ENCODE measurements around the gene GPNMB.
A peak's percentile ranks its signal among the peaks of the same experiment; 100 is the strongest.

The GPNMB gene

DNA sequence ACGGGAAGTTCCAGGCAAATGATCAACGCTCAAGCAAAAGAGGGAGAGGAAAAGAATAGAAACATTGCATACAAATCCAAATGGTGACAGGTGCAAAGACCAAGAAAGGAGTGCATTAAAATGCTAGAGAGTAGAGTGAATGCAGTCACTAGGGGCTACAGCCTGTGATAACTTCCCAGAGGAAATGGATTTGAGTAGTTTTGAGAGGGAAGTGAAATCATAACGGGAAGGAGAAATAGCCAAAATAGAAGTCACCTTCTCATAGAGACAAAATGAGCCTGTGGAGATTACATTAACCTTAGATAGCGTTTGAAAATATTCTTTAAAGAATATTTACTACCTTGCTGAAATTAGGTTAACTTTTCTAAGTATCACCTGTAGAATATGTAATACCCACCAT, 38.3 kb upstream of the GPNMB start:
- Histone ChIP-seq H4K12ac (ENCODE audit: low read depth, low read length) (no peak overlapping the region), H3K4ac (ENCODE audit: low read depth, low read length) (no peak overlapping the region), H4K8ac (ENCODE audit: low read depth, low read length) (no peak overlapping the region), H3K9me3 (ENCODE audit: insufficient read depth, low read depth, low read length) (no peaks in the 10 kb centered on the region), H3K79me2 (ENCODE audit: control insufficient read depth, insufficient read depth, low read length, poor library complexity) (no peaks in the 10 kb centered on the region), H3K4me3 (ENCODE audit: low read depth, low read length) (no peak overlapping the region), H3K14ac (ENCODE audit: low read length) (no peak overlapping the region), H4K91ac (ENCODE audit: low read depth, low read length) (no peak overlapping the region), H3K27me3 (ENCODE audit: insufficient read depth, low read length) (no peaks in the 10 kb centered on the region), H3K36me3 (ENCODE audit: control insufficient read depth in 1 of 2, insufficient read depth in 2 of 2, low read length in 2 of 2) (peaks cover 0 to 1% of the 10 kb centered on the region in 2 experiments), H2AK5ac (ENCODE audit: low read length) (no peak overlapping the region), H3K4me2 (ENCODE audit: low read length) (no peak overlapping the region), H2BK5ac (ENCODE audit: low read depth, low read length, poor library complexity) (no peak overlapping the region), H3K79me1 (ENCODE audit: low read length) (no peaks in the 10 kb centered on the region), H2AFZ (ENCODE audit: insufficient read depth, low read length, poor library complexity) (no peak overlapping the region), H3K27ac (ENCODE audit: low read depth, low read length) (no peak overlapping the region), H3K4me1 (ENCODE audit: control insufficient read depth in 1 of 2, insufficient read depth in 2 of 2, low read length in 2 of 2) (no peaks in the 10 kb centered on the region), H3K23ac (ENCODE audit: low read length) (no peak overlapping the region), H2BK120ac (ENCODE audit: insufficient read depth, low read length, poor library complexity) (no peak overlapping the region), H3K18ac (ENCODE audit: low read length) (no peak overlapping the region), H3K9ac (ENCODE audit: low read length) (no peak overlapping the region), H2BK12ac (ENCODE audit: low read length) (no peak overlapping the region)
- DNase-seq, result no peak
- WGBS (ENCODE audit: extremely low coverage, insufficient coverage, insufficient read length), result no CpG with 5 or more reads among the region's 4 CpGs

DNA sequence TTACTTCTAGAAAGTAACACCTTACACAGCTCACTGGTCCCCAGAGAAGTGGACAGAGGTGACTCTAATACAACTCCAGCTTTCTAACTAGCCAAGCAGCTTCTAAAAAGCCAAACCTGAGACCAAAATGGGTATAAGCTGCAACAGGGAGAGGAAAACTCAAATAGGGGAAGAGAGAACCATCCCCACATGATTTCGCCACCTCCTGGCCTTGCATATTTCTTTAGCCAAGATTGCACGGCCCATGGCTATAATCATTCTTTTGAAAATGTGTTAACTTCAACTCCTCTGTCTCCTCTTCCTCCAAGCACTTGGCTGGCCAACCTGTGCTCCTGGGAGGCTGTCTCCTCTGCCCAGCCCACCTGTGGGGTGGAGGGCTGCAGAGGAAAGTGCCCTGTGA, 36.1 kb upstream of the GPNMB start:
- Histone ChIP-seq H3K27ac (ENCODE audit: low read depth, low read length) (no peak overlapping the region), H2BK12ac (ENCODE audit: low read length) (no peak overlapping the region), H3K79me2 (ENCODE audit: control insufficient read depth, insufficient read depth, low read length, poor library complexity) (no peaks in the 10 kb centered on the region), H3K4ac (ENCODE audit: low read depth, low read length) (no peak overlapping the region), H3K79me1 (ENCODE audit: low read length) (no peaks in the 10 kb centered on the region), H3K9me3 (ENCODE audit: insufficient read depth, low read depth, low read length) (no peaks in the 10 kb centered on the region), H4K12ac (ENCODE audit: low read depth, low read length) (no peak overlapping the region), H3K14ac (ENCODE audit: low read length) (no peak overlapping the region), H4K8ac (ENCODE audit: low read depth, low read length) (no peak overlapping the region), H3K36me3 (ENCODE audit: control insufficient read depth in 1 of 2, insufficient read depth in 2 of 2, low read length in 2 of 2) (no peaks in the 10 kb centered on the region), H2AK5ac (ENCODE audit: low read length) (no peak overlapping the region), H2BK5ac (ENCODE audit: low read depth, low read length, poor library complexity) (no peak overlapping the region), H3K23ac (ENCODE audit: low read length) (no peak overlapping the region), H4K91ac (ENCODE audit: low read depth, low read length) (no peak overlapping the region), H3K4me3 (ENCODE audit: low read depth, low read length) (no peak overlapping the region), H3K18ac (ENCODE audit: low read length) (no peak overlapping the region), H3K4me2 (ENCODE audit: low read length) (no peak overlapping the region), H3K9ac (ENCODE audit: low read length) (no peak overlapping the region), H3K4me1 (ENCODE audit: control insufficient read depth in 1 of 2, insufficient read depth in 2 of 2, low read length in 2 of 2) (no peaks in the 10 kb centered on the region), H2BK120ac (ENCODE audit: insufficient read depth, low read length, poor library complexity) (no peak overlapping the region), H2AFZ (ENCODE audit: insufficient read depth, low read length, poor library complexity) (no peak overlapping the region), H3K27me3 (ENCODE audit: insufficient read depth, low read length) (no peaks in the 10 kb centered on the region)
- no CpG with 5 or more reads among the region's 2 CpGs for WGBS (ENCODE audit: extremely low coverage, insufficient coverage, insufficient read length)
- DNase-seq, result no peak

DNA sequence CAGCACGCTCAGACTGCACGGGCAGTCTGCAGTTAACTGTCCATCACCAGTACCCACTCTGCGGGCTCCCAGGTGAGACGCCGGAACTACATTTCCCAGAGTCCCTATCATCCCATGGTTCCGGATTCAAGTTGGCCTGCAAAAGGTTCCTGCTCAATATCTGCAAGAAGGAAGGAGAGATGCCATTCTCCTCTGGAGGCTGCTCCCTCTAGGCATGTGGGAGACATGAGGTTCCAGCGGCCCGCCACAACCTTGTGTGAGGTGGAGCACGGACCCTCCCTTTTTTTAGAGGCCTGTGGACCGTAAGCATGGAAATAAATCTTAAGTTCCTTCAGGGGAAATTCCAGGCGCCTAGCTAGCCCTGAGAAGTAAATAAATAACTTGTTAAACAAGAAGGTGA, 35.0 kb upstream of the GPNMB start:
- no peak overlapping the region for H4K12ac ChIP-seq (ENCODE audit: low read depth, low read length)
- no peak overlapping the region for H2AK5ac ChIP-seq (ENCODE audit: low read length)
- no peaks in the 10 kb centered on the region for H3K9me3 ChIP-seq (ENCODE audit: insufficient read depth, low read depth, low read length)
- no peaks in the 10 kb centered on the region for H3K27me3 ChIP-seq (ENCODE audit: insufficient read depth, low read length)
- no peak overlapping the region for H3K4me3 ChIP-seq (ENCODE audit: low read depth, low read length)
- no CpG with 5 or more reads among the region's 11 CpGs for WGBS (ENCODE audit: extremely low coverage, insufficient coverage, insufficient read length)
- no peak overlapping the region for H3K14ac ChIP-seq (ENCODE audit: low read length)
- no peaks in the 10 kb centered on the region for H3K4me1 ChIP-seq (ENCODE audit: control insufficient read depth in 1 of 2, insufficient read depth in 2 of 2, low read length in 2 of 2)
- no peak overlapping the region for H2BK120ac ChIP-seq (ENCODE audit: insufficient read depth, low read length, poor library complexity)
- no peak overlapping the region for H3K4ac ChIP-seq (ENCODE audit: low read depth, low read length)
- no peaks in the 10 kb centered on the region for H3K79me2 ChIP-seq (ENCODE audit: control insufficient read depth, insufficient read depth, low read length, poor library complexity)
- H3K36me3 ChIP-seq (ENCODE audit: control insufficient read depth in 1 of 2, insufficient read depth in 2 of 2, low read length in 2 of 2), result no peaks in the 10 kb centered on the region
- H3K9ac ChIP-seq (ENCODE audit: low read length), result no peak overlapping the region
- no peaks in the 10 kb centered on the region for H3K79me1 ChIP-seq (ENCODE audit: low read length)
- no peak overlapping the region for H3K4me2 ChIP-seq (ENCODE audit: low read length)
- H2BK12ac ChIP-seq (ENCODE audit: low read length), result no peak overlapping the region
- H3K27ac ChIP-seq (ENCODE audit: low read depth, low read length), result no peak overlapping the region
- peak overlapping the region; percentile 50 for H4K8ac ChIP-seq (ENCODE audit: low read depth, low read length)
- H4K91ac ChIP-seq (ENCODE audit: low read depth, low read length), result no peak overlapping the region
- no peak overlapping the region for H3K18ac ChIP-seq (ENCODE audit: low read length)
- no peak overlapping the region for H2AFZ ChIP-seq (ENCODE audit: insufficient read depth, low read length, poor library complexity)
- peak; percentile 6 to 65 for DNase-seq
- H3K23ac ChIP-seq (ENCODE audit: low read length), result no peak overlapping the region
- H2BK5ac ChIP-seq (ENCODE audit: low read depth, low read length, poor library complexity), result no peak overlapping the region

DNA sequence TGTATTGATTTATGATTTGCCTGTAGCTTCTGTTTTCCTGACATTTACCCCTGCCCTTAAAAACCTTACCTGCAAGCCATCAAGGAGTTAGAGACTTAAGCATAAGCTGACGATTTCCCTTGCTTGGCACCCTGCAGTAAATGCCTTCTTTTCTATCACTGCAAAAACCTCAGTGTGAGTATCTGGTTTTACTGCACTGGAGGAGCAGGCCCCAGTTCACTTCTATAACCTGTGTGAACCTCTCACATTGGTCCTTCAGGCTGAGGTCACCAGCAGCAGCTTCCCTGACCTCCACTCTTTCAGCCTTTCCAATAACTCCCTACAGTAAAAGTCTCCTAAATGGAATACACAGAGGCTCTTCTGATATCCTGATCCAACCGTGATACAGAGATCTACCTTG, 34.2 kb upstream of the GPNMB start:
- Histone ChIP-seq H2BK12ac (ENCODE audit: low read length) (no peak overlapping the region), H3K18ac (ENCODE audit: low read length) (no peak overlapping the region), H3K4me3 (ENCODE audit: low read depth, low read length) (no peak overlapping the region), H3K79me1 (ENCODE audit: low read length) (no peaks in the 10 kb centered on the region), H3K23ac (ENCODE audit: low read length) (no peak overlapping the region), H2AFZ (ENCODE audit: insufficient read depth, low read length, poor library complexity) (no peak overlapping the region), H2AK5ac (ENCODE audit: low read length) (no peak overlapping the region), H4K91ac (ENCODE audit: low read depth, low read length) (no peak overlapping the region), H3K4me2 (ENCODE audit: low read length) (no peak overlapping the region), H3K4me1 (ENCODE audit: control insufficient read depth in 1 of 2, insufficient read depth in 2 of 2, low read length in 2 of 2) (no peaks in the 10 kb centered on the region), H3K36me3 (ENCODE audit: control insufficient read depth in 1 of 2, insufficient read depth in 2 of 2, low read length in 2 of 2) (no peaks in the 10 kb centered on the region), H3K79me2 (ENCODE audit: control insufficient read depth, insufficient read depth, low read length, poor library complexity) (no peaks in the 10 kb centered on the region), H3K27me3 (ENCODE audit: insufficient read depth, low read length) (no peaks in the 10 kb centered on the region), H2BK120ac (ENCODE audit: insufficient read depth, low read length, poor library complexity) (no peak overlapping the region), H3K9ac (ENCODE audit: low read length) (no peak overlapping the region), H4K12ac (ENCODE audit: low read depth, low read length) (no peak overlapping the region), H3K27ac (ENCODE audit: low read depth, low read length) (no peak overlapping the region), H4K8ac (ENCODE audit: low read depth, low read length) (no peak overlapping the region), H2BK5ac (ENCODE audit: low read depth, low read length, poor library complexity) (no peak overlapping the region), H3K4ac (ENCODE audit: low read depth, low read length) (no peak overlapping the region), H3K14ac (ENCODE audit: low read length) (no peak overlapping the region), H3K9me3 (ENCODE audit: insufficient read depth, low read depth, low read length) (no peaks in the 10 kb centered on the region)
- WGBS (ENCODE audit: extremely low coverage, insufficient coverage, insufficient read length), result no CpG with 5 or more reads among the region's 2 CpGs
- no peak for DNase-seq
